NCI-H460 (cell line): ENCODE data around the gene MED9. TPM values are rescaled to one million over a fixed set of nuclear protein-coding genes. Genes with fewer than 3 reads are reported as not detected.

ENCODE experiments used
- DNase-seq: peaks from one replicate; pipeline ENCODE4 v3.0.0-alpha.2; 2016; ENCODE audit warnings: low read depth; ENCODE audit errors: extremely low read depth
- total RNA-seq: library from RNA; depleted of rRNA; stranded (reverse); fragments of >200 nt; shearing (Covaris generic); gene quantifications from 2 replicates; pipeline ENCODE4 v1.2.3, GENCODE V29; 2014

The MED9 gene
- total RNA-seq, 1 experiment from 2014 or later: 16.7 TPM

DNA sequence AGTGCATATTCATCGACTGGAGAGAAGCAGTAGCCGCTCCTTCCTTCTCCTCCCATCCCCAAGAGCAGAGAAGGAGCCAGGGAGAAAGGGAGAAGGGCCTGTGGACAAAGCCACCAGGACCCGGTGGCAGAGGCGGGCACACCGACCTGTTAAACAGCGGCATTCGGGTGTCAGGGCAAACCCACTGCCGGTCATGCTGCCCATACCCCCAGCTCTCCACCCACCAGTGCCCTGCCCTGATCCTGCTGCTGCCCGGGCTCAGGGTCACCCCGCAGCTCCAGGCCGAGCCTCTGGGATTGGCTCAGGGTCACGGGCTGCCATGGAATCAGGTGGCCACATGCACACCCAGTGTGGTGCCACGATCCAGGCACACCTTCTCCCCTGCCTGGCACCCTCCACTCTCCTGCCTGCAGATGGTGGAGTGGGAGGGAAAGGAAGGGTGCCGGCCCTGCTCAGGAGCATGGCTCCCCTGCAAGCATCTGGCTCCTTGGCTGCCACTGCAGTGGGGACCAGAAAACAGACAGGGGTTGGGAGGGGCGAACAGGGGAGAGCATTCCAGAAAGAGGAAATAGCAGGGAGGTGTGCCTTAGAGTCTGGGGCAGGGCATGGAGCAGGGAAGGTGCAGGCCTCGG lies 37.7 kb downstream of the MED9 start:
- no peak for DNase-seq

DNA sequence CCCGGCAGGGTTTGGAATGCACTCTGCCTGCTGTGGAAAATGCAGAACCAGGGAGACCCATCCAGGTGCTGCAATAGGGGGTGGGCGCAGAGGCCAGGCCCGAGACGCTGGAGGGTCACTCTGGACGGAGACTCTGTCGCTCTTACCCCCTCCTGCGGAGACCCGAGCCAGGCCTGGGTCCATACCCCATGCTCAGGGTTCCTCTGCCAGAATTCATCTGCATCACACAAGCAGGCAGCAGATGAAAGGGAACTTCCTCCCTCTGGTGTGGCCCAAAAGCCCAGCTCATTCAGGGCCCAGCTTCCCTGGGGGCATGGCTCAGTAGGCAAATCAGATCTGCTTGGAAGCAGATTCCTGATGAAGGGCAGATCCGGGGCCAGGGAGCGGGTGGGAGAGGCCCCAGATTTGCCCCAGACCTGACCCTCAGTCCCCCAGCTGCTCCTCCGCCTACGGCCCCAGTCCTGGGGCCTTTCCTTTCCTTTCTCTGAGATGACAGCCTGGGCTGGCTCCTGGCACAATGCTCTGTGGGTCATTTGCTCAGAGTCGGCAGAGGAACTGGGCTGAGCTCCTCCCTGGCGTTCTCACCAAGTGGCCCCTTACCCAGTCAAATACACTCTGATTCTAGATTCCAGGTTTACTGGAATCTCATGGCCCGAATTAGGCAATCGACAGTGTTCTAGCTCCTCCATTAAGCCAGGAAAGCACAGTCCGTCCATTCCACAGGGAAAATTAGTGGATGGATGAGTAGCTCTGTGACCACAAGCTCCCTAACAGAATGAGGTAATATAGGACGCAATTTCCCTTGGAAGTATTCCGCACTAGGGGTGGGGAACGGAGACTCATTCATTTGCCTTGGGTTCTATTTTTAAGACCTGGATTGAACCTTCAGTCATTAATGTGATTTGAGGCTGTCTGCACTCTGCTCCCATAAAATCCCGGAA lies 38.5 kb downstream of the MED9 start:
- no peak for DNase-seq

DNA sequence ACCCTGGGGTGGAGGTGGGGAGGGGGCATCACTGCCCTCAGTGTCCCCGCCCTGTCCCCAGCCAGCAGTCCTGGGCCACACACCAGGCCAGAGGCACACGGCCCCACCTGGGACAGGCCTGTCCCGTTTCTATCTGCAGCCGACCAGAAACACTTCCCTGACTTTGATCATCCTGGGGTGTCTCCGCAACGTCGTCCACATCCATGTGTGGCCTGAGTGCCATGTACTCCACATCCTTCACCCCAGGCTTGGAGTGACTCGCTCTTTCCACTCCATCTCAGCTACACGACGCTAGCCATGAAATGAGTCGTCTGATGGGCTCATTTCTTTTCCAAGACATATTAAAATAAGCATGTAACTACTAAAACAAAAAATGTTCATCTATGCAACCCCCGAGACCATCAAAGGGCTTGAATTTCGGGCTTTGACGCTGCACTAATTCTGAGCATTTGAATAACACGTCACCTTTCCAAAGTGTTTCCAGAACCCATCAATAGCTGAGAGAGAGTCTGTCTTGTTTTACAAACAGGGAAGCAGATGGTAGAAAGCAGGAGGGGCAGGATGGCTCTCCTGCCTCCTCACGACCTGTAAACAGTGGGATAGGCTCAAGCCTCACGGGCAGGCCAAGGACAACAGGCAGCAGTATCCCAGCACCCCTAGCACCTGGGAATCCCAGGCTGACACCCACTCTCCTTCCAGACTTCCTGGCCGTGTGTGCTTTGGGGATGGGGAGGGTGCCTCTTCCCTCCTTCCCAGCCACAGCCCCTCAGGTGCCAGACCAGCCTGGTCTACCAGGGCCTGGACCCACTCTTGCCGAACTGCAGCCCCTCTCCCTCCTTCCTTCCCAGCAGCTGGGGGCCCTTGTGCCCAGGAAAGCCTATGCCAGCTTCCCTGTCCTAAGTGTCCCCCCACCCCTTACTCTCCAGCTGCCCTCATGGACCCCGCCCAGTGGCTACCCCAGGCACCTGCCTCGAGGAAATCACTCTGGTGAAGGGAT lies 39.4 kb downstream of the MED9 start:
- no peak for DNase-seq

DNA sequence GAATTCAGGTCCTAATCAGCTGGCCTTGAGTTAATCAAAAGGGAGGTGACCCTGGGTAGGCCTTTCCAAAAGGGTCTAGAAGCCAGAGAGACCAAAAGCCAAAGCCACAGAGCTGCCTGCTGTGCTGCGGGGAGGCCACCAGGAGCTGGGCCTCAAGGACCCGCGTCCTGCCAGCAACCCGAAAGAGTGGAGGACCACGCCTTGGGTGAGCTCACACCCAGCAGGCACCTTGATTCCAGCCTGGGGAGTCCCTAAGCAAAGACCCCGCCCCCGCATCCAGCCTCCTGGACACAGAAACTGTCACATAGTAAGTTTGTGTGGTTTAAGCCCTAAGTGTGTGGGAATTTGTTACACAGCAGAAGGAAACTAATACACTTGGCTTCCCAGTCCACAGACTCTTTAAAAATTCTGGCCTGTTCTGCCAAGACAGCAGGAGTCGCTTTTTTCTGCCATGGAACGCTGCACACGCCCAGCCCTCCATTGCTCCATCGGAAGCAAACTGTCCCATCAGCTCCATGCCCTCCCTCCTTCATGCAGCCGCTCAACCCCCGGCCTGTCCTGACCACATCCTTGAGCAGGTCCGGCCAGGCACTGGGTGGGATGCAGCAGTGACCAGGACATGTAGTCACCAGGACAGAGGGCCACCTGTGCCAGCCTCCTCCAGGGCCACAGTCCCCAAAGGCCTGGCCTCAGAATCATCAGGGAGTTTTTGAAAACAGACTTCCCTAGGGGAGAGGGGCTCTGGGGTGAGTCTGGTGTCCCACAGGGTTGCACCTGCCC lies 40.3 kb downstream of the MED9 start:
- DNase-seq: no peak

DNA sequence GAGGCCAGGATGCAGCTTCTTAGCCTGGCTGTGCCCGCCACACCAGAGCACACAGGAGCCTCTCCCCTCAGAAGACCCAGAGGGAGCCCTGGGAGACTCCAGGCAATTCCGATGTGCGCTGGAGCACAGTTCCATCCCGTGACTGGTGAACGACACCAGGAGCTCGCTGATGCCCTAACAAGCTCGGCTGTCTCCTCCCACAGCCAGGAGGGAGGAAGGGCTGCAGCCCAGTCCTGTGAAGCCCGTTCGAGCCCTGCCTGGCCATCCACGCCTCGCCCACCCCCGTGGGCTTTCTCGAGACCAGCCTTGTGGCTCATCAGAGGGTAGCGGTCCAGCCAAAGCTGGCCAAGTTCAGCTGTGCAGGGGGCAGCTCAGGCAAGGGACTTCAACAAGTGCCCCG lies 41.2 kb downstream of the MED9 start:
- DNase-seq: no peak

DNA sequence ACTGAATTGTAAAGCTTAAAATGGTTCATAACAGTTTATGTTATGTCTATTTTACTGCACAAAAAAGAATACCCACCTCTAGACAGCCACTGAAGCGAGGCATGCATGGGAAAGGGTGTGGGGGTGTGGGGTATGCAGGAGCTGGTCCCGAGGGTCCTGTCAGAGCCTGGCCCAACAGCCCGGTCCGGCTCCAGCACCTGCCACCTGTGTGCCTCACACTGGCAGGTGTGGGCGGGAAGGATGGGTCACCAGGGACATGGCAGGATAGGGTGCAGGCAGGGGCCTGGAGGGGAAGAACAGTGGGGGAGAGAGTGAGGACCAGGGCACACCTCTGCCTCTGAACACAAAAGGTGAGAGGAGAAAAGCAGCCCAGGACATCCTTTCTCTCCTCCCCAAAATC lies 42.2 kb downstream of the MED9 start:
- no peak for DNase-seq

DNA sequence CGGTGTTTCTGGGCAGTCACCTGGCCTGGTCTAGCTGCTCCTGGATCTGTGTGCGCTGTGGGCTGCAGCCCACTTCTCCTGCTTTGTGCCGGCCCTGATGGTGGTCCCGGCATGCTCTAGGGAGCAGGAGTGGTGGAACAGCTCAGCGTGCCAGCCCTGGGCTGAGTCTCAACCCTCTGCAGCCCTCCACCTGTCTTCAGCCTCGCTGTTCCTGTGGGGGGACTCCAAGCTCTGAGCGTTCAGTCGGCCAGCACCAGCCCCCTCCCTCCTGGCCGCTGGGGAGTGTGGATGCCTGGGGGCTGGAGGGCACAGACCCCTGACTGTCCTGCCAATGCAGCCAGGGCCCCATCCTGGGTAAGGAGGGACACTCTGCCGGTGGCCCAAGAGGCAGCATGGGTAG lies 43.1 kb downstream of the MED9 start:
- no peak for DNase-seq

DNA sequence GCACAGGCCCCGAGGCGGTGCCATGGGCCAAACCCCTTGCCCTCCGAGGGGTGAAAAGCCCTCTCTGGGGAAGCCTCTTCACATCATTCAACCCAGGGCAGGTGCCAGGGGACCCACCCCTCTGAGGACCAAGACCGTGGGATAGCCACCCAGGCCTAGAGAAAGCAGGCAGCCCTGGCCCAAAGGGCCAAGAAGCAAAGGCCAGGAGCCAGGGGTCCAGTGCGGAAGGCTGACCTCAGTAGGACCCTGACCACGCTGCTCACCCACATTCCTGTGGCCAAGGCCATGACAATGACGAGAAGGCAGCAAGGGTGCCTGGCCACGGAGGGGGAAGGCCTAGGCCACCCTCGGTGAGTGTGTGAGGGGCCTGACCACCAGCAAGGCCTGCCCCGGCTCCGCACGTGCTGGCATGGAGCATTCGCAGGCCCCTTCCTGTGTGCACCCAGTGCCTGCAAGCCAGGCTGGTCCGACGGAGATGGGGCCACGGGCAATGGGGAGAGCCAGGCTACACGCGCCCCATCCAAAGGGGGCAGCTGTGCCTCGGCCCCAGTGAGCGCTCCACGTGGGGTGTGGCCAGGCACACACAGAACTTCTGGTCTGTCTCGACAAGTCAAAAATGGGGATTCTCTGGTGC lies 43.9 kb downstream of the MED9 start:
- no peak for DNase-seq

DNA sequence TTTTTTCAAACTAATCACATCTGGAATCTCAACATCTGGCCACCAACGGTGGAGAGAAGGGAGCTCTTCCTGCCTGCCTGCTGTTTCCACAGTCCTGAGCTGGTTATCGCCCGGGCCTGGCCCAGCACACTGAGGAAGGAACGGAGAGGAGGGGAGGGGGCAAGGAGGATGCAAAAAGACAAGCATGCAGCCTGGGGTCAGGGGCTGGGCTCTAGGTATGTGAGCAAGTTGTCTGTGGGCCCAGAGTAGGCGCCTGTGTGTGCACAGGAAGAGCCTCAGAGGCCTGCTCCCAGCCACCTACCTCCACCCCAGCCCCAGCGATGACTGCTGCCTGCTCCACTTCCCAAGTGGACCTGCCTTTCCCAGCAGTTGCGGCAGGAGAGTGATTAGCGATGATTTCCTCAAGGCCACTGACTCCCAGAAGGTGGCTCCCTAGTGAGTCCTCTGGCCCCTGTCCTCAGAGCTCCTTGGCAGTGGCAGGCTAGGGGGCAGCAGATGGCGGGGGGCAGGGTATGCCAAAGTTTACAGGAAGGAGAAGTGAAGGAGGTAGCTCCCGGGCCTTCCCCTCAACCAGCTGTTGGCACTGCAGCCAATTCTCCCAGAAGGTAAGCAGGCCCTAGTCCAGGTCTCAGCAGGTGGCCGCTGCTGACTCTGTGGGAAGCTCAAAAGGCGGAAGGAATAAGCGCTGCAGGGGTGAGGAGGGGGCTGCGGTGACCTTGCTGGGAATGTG lies 46.4 kb downstream of the MED9 start:
- DNase-seq: no peak

DNA sequence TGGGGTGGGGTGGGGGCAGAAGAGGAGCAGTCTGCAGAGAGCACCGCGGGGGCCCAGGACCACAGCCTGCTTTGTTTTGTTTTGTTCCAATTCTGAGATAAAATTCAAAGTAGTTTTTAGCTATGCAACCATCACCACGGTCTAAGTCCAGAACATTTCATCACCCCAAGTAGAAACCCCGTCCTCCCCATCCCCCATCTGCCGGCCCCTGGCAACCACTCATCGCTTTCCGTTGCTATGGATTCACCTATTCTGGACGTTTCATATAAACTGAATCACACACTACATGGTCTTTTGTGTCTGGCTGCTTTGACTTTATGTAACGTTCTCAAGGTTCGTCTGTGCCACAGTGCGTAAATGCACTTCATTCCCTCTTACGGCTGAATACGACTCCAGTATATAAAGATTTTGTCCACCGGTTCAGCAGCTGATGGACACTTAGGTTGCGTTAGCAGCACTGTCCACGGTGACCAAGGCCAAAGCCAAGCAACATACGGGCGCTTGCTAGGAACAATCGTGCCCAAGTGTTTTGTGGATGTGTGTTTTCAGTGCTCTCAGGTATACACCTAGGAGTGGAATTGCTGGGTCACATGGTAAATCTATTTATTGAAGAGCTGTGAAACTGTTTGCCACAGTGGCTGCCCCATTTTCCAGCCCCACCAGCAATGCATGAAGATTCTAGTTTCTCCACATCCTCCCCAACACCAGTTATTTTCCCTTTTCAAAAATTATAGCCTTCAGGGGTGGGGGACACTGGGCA lies 47.1 kb downstream of the MED9 start:
- DNase-seq: no peak

DNA sequence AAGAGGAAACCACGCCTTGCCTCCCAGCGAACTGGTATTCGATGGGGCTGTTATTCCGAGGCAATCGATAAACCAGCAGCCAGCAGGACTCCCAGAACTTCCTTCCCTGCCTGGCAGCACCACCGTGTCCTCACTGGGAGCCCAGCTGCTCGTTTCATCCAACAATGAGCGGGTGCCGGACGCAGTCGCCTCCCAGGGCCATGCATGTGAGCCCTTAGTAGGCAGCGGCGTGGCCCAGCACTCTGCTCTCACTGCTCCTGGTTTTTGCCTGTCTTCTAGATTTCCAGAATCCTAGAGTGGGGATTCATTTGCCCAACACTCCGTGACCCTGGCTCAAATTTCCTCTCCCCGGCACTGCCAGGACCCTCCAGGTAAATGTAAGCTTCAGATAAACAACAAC lies 48.5 kb downstream of the MED9 start:
- DNase-seq: no peak

DNA sequence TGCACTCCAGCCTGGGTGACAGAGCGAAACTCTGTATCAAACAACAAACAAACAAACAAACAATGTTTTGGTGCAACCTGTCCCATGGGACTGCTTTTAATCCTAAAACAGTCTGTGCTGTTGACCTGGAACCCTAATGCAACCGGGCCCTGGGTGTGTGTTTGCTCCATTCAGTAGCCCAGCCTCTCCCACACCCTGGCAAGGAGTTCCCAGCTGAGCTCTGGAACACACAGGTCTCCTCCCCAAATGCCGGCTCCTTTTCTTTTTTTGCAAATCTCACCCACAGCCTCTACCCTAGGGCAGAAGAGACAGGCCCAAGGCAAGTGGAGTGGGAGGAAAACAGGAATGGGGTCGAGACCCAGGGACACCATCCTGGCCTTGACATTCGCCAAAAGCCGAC lies 49.2 kb downstream of the MED9 start:
- DNase-seq: no peak

DNA sequence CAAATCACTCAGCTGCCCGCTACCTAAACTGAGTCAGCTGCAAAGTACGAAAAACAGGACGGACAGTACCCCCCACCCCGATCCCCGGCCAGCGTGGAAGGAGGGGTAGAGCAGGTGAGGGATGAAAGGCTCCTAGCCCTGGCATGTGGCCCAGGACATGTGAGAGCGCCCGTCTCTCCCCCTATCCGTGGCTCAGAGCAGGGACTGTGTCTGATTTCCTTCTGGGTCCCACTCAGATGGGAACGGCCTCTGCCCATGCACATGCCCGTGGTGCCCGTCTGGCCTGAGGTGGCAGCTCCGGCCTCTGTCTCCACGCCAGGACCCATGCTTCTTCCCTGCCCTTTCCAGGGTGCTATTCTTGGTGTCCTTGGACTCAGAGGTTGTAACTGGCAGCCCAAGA lies 49.6 kb downstream of the MED9 start:
- DNase-seq: no peak

DNA sequence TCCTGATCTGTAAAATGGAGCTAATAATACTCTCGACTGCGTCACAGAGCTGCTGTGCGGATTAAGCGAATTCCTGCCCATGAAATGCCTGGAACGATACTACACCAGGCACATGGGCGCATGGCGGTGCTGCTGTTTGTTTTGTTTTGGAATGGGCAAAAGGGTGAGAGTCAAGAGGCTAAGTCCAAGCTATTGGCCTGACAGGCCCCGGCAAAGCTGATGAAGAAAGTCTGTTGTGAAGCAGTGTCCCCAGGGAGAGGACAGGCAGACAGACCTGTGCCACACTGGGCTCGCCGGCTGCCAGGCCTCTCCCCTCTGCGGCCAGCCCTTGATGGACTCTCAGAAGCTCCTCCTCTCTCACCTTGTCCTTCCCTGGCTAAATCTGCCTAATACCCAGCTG lies 50.7 kb downstream of the MED9 start:
- DNase-seq: no peak

DNA sequence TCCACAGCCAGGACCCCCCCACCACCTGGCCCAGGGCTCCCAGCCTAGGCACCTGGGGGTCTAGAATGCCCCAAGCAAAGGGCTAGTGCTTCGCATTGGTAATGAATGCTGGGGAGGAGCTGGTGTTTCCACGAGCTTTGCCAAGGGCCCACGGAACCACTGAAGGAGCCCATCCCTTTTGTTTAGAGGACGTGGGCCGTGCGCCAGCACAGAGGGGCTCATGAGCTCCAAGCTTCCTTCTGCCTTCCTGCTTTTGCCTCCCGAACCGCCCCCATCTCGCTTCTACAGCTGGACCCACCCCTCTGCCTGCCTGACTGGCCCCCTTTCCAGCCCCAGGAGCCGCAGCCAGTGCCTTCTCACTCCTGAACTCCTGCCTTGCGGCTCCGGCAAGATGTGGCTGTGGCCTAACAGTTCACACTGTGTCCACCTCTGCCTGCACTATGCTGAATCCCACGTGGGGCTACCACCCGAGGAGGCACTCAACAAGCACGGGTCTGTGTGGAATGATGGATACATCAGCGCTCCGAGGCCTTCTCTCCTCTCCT lies 51.2 kb downstream of the MED9 start:
- DNase-seq: no peak

DNA sequence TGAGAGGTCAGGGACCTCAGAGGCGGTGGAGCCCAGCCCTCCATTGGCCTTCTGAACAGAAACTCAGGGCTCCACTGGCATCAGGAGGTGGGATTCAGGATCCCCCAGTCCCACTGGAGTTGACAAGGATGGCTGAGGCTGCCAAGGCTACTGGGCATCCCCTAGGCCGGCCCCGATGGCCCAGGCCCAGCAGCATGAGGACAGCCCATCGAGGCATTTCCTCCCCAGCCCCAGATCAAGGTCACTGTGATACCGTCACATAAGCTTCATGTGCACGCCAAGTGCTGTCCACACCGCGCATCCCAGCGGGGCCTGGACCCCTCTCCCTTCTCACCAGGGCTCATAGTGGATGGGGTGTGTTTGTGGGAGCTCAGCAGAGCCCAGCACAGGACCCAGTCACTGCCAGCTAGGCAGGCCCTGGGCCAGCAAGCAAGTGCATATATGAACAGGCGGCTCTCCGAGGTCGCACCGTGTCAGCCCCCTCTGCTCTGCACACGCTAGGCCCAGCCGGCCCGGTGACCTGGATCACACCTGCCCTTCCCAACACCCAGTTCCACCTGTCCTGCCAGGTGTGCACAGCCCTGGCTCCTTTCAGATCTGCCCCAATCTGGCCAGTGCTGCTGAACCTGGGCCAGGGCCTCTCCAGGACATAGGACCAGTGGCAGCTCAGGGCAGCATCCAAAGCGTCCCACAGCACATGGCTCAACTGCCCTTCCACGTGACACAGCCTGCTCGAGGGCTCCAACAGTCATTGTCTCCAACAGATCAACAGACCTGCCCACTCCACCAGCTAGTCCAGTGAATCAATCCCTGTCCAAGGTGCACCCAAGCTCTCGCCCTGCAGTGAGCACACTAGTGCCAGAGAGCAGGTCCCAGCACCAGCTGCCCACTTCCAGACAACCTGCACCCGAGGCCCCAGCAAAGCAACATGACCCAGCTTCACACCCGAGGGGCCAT lies 52.2 kb downstream of the MED9 start:
- no peak for DNase-seq

DNA sequence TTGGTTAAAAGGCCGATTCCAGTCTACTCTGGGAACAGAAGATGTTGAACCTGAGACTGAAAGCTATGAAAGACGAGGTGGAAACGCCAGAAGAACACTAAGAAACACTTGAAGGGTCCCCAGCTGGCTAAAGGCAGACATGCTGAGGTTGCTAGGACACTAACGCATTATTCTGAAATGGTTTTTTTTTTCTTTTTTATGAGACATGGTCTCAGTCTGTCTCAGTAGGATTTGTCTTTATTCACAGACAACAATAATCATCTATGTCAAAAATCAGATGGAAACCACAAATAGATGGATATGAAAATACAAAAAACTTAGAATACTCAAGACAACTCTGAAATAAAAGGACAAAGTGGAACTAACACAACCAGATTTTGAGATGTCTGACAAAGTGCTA lies 54.4 kb downstream of the MED9 start:
- DNase-seq: no peak
